KMS-11 (cell line): ENCODE measurements around the gene GAK.

Experiments
- H2AFZ ChIP-seq: fragments of 200-600 bp; sonication (generic); 2 replicates; pipeline ENCODE4 v1.6.1; 2016; ENCODE audit warnings: antibody characterized with exemption, mixed run types, low read depth
- H3K27ac ChIP-seq: fragments of 200-600 bp; sonication (generic); 2 replicates; pipeline ENCODE4 v1.6.1; 2016; ENCODE audit warnings: mild to moderate bottlenecking, mixed run types
- H3K27me3 ChIP-seq: fragments of 200-600 bp; sonication (generic); 2 replicates; pipeline ENCODE4 v1.6.1; 2017; ENCODE audit warnings: mild to moderate bottlenecking, low read depth, mixed run types, moderate library complexity; ENCODE audit not compliant: insufficient read depth
- H3K36me3 ChIP-seq: fragments of 200-600 bp; sonication (generic); 2 replicates; pipeline ENCODE4 v1.6.1; 2017; ENCODE audit warnings: mild to moderate bottlenecking, mixed run types; ENCODE audit not compliant: insufficient read depth
- H3K4me1 ChIP-seq: fragments of 200-600 bp; sonication (generic); 2 replicates; pipeline ENCODE4 v1.6.1; 2016; ENCODE audit warnings: mild to moderate bottlenecking, low read depth, mixed run types; ENCODE audit not compliant: poor library complexity, severe bottlenecking
- H3K4me2 ChIP-seq: fragments of 200-600 bp; sonication (generic); 2 replicates; pipeline ENCODE4 v1.7.0; 2016; ENCODE audit warnings: mild to moderate bottlenecking, mixed run types
- H3K4me3 ChIP-seq: fragments of 200-600 bp; sonication (generic); IDR thresholded peaks from 2 replicates; pipeline ENCODE4 v1.6.1; 2017; ENCODE audit warnings: low read depth, low read length, mixed read lengths; ENCODE audit not compliant: insufficient read depth
- H3K79me2 ChIP-seq: fragments of 200-600 bp; sonication (generic); 2 replicates; pipeline ENCODE4 v1.6.1; 2016; ENCODE audit warnings: low read depth, mixed run types; ENCODE audit not compliant: insufficient read depth
- H3K9ac ChIP-seq: fragments of 200-600 bp; sonication (generic); 2 replicates; pipeline ENCODE4 v1.6.1; 2016; ENCODE audit warnings: mild to moderate bottlenecking, mixed run types
- H4K20me1 ChIP-seq: fragments of 200-600 bp; sonication (generic); 2 replicates; pipeline ENCODE4 v1.6.1; 2016; ENCODE audit warnings: mild to moderate bottlenecking, mixed run types; ENCODE audit not compliant: insufficient read depth
- TF ChIP-seq, protein P1 (sequence below): fragments of 200-600 bp; sonication (generic); conservative IDR thresholded peaks from 2 replicates; pipeline ENCODE4 v1.6.1; 2017; ENCODE audit warnings: low read depth, mild to moderate bottlenecking, antibody characterized with exemption, low read length, moderate library complexity, mixed read lengths

The GAK gene

DNA sequence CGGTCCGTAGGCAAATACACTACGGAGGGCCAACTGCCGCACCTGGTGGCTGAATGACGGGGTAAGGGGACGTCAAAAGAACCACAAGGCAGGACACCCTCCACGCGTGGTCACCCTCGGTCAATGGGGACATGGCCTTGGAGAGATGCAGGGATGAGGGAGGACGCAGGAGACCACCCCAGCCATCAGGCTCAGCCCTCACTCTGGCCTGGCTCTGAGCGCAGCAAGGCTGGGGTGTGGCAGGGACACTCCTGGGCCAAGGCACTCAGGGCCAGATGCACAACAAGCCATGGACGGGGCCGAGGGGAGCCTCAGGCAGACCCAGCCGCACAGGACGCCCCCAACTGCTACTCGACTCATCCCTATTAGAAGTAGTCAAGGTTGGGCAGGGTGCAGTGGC is 36.5 kb downstream of the GAK start:
- Histone ChIP-seq H2AFZ (no peak overlapping the region), H4K20me1 (no peaks in the 10 kb centered on the region), H3K4me3 (no peak overlapping the region), H3K79me2 (no peaks in the 10 kb centered on the region), H3K9ac (no peak overlapping the region), H3K27ac (no peak overlapping the region), H3K4me1 (no peaks in the 10 kb centered on the region), H3K36me3 (no peaks in the 10 kb centered on the region), H3K4me2 (no peak overlapping the region), H3K27me3 (no peaks in the 10 kb centered on the region)
- TF ChIP-seq, protein P1, sequence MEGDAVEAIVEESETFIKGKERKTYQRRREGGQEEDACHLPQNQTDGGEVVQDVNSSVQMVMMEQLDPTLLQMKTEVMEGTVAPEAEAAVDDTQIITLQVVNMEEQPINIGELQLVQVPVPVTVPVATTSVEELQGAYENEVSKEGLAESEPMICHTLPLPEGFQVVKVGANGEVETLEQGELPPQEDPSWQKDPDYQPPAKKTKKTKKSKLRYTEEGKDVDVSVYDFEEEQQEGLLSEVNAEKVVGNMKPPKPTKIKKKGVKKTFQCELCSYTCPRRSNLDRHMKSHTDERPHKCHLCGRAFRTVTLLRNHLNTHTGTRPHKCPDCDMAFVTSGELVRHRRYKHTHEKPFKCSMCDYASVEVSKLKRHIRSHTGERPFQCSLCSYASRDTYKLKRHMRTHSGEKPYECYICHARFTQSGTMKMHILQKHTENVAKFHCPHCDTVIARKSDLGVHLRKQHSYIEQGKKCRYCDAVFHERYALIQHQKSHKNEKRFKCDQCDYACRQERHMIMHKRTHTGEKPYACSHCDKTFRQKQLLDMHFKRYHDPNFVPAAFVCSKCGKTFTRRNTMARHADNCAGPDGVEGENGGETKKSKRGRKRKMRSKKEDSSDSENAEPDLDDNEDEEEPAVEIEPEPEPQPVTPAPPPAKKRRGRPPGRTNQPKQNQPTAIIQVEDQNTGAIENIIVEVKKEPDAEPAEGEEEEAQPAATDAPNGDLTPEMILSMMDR, result no peak

DNA sequence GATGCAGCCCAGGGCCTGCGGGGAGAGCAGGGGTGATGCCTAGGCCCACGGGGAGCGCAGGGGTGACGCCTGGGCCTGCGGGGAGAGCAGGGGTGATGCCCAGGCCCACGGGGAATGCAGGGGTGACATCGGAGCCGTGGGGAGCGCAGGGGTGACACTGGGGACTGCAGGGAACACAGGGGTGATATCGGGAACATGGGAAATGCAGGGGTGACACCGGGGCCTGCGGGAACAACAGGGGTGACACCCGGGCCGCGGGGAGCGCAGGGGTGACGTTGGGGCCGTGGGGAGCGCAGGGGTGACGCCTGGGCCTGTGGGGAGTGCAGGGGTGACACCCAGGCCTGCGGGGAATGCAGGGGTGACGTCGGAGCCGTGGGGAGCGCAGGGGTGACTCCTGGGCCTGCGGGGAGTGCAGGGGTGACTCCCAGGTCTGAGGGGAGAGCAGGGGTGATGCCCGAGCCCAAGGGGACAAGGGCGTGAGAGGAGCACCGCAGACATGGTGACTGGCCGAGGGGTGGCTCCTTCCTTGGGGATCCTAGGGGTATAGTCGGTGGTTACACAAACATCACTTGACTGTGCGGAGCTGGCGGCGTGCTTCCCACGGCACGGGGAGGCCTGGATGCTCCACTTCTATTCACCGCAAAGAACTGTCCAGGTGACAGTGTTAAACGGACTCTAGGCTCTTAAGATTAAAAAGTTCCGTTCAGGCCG is 38.0 kb downstream of the GAK start:
- H2AFZ ChIP-seq, result no peak overlapping the region
- no peaks in the 10 kb centered on the region for H3K4me1 ChIP-seq
- H3K27me3 ChIP-seq, result no peaks in the 10 kb centered on the region
- no peak overlapping the region for H3K4me3 ChIP-seq
- no peaks in the 10 kb centered on the region for H3K79me2 ChIP-seq
- H3K4me2 ChIP-seq, result no peak overlapping the region
- no peak overlapping the region for H3K27ac ChIP-seq
- no peak overlapping the region for H3K9ac ChIP-seq
- H3K36me3 ChIP-seq, result no peaks in the 10 kb centered on the region
- TF ChIP-seq, protein P1, result no peak
- no peaks in the 10 kb centered on the region for H4K20me1 ChIP-seq

DNA sequence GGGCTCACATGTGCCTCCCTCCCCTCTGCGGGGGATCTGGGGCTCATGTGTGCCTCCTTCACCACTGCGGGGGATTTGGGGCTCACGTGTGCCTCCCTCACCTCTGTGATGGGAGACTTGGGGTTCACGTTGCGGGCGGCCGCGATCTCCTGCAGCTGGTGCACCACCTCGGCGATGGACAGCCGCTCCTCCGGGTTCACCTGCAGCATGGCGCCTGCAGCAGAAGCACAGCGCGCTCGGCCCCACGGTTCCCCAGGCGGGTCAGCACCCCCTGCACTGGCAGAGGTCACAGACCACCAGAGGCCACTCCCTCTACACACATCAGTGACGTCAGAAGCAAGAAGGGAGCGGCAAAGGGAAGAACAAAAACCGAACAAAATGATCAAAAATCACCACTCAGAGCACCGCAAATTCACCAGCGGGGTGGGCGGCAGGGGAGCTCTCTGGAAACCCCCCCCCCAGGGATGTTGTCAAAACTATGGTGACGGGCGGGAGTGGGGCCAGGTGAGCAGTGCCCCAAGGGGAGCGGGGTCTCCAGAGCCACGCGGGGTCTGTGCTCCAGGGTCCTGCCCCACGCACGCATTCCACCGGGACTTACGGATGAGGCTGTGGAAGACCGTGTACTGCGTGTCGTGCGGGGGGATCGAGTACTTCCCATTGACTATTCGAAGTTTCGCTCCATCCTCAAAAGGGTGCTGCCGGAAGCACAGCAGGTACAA is 38.7 kb downstream of the GAK start:
- H4K20me1 ChIP-seq, result no peaks in the 10 kb centered on the region
- H3K9ac ChIP-seq, result no peak overlapping the region
- no peak overlapping the region for H3K4me3 ChIP-seq
- H3K27ac ChIP-seq, result no peak overlapping the region
- H3K4me2 ChIP-seq, result no peak overlapping the region
- TF ChIP-seq, protein P1, result no peak
- H3K36me3 ChIP-seq, result no peaks in the 10 kb centered on the region
- H3K79me2 ChIP-seq, result no peaks in the 10 kb centered on the region
- no peaks in the 10 kb centered on the region for H3K27me3 ChIP-seq
- H3K4me1 ChIP-seq, result no peaks in the 10 kb centered on the region
- H2AFZ ChIP-seq, result no peak overlapping the region

DNA sequence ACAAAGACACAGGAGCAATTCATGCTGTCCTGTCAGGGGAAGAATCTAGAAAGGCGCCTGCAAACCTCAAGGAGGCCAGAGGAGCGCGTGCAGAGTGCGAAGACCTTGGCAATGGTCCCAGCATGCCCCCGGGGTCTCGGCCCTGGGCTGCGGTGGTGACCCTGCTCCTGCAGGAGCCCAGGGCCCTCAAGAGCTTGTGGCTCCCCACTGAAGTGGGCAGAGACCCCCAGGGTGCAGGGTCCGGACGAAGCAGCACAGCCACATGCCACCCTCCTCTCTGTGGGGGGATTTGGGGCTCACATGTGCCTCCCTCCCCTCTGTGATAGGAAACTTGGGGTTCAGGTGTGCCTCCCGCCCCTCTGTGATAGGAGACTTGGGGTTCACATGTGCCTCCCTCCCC is 39.3 kb downstream of the GAK start:
- H3K36me3 ChIP-seq, result no peaks in the 10 kb centered on the region
- H4K20me1 ChIP-seq, result no peaks in the 10 kb centered on the region
- H2AFZ ChIP-seq, result no peak overlapping the region
- H3K27me3 ChIP-seq, result no peaks in the 10 kb centered on the region
- no peak overlapping the region for H3K4me2 ChIP-seq
- H3K27ac ChIP-seq, result no peak overlapping the region
- H3K4me3 ChIP-seq, result no peak overlapping the region
- no peaks in the 10 kb centered on the region for H3K79me2 ChIP-seq
- H3K9ac ChIP-seq, result no peak overlapping the region
- TF ChIP-seq, protein P1, result no peak
- no peaks in the 10 kb centered on the region for H3K4me1 ChIP-seq
